ENCODE results near the gene CHRNA4. TPM values are rescaled to one million over a fixed set of nuclear protein-coding genes. Genes with fewer than 3 reads are reported as not detected.

Gene CHRNA4
- total RNA-seq, 1 donor, result not detected

DNA sequence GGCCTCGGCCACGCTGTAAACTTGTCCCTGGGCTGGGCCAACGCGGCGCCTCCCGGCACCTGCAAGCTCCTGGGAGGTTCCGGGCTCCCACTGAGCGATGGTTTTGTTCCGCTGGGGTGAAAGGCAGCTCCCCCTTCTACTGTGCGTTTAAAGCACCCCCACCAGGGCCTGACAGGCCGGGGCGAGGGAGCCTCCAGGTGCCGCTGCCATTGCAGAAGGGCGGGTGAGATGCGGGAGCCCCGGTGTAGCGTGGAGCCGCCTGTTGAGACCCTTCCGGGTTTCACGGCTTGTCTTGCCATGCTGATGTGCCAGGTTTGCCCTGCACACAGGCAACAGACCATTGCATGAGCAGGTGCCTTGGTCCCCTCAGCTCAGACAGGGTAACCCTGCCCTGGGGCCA is 65.3 kb downstream of the CHRNA4 start:
- TF ChIP-seq, protein P1, sequence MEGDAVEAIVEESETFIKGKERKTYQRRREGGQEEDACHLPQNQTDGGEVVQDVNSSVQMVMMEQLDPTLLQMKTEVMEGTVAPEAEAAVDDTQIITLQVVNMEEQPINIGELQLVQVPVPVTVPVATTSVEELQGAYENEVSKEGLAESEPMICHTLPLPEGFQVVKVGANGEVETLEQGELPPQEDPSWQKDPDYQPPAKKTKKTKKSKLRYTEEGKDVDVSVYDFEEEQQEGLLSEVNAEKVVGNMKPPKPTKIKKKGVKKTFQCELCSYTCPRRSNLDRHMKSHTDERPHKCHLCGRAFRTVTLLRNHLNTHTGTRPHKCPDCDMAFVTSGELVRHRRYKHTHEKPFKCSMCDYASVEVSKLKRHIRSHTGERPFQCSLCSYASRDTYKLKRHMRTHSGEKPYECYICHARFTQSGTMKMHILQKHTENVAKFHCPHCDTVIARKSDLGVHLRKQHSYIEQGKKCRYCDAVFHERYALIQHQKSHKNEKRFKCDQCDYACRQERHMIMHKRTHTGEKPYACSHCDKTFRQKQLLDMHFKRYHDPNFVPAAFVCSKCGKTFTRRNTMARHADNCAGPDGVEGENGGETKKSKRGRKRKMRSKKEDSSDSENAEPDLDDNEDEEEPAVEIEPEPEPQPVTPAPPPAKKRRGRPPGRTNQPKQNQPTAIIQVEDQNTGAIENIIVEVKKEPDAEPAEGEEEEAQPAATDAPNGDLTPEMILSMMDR (IDR thresholded peaks at IDR 0.05; ENCODE audit: insufficient read depth, low read length), result no peak
- H3K4me3 ChIP-seq (ENCODE audit: low read depth, low read length), result no peak overlapping the region
- no peak for DNase-seq (ENCODE audit: low read depth)

GRCh38 chr20:63295422-63295821 is 65.7 kb downstream of the CHRNA4 start:
- no peak overlapping the region for H3K4me3 ChIP-seq (ENCODE audit: low read depth, low read length)
- no peak for DNase-seq (ENCODE audit: low read depth)
- TF ChIP-seq, protein P1 (IDR thresholded peaks at IDR 0.05; ENCODE audit: insufficient read depth, low read length), result no peak

- TF ChIP-seq, protein P1 (IDR thresholded peaks at IDR 0.05; ENCODE audit: insufficient read depth, low read length), result no peak
- H3K4me3 ChIP-seq (ENCODE audit: low read depth, low read length), result no peak overlapping the region
- DNase-seq (ENCODE audit: low read depth), result no peak
Measured at GRCh38 chr20:63295018-63295417, 66.1 kb downstream of the CHRNA4 start.

DNA sequence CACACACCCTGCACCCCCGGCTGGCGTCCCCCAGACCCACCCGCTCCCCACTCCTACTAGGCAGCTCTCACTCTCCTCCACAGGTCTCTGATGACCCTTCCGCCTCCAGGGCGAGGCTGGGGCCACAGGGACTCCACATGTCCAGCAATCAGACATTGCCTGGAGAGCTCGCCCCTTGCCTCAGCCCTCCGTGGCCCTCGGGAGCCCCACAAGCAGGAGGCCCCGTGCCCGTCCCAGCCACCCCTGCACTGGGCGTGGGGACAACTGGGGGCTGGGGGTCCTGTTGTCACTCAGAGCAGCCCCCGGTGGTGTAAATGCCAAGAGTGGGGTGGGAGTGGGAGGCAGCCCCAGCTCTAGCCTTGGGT is 66.6 kb downstream of the CHRNA4 start:
- H3K4me3 ChIP-seq (ENCODE audit: low read depth, low read length), result no peak overlapping the region
- DNase-seq (ENCODE audit: low read depth), result no peak
- TF ChIP-seq, protein P1 (IDR thresholded peaks at IDR 0.05; ENCODE audit: insufficient read depth, low read length), result no peak

GRCh38 chr20:63293871-63294535 is 67.1 kb downstream of the CHRNA4 start:
- H3K4me3 ChIP-seq (ENCODE audit: low read depth, low read length), result no peak overlapping the region
- DNase-seq (ENCODE audit: low read depth), result no peak
- TF ChIP-seq, protein P1 (IDR thresholded peaks at IDR 0.05; ENCODE audit: insufficient read depth, low read length), result no peak

- TF ChIP-seq, protein P1 (IDR thresholded peaks at IDR 0.05; ENCODE audit: insufficient read depth, low read length), result no peak
Measured at GRCh38 chr20:63293456-63293855, 67.7 kb downstream of the CHRNA4 start.

More at GRCh38 chr20:63293456-63293855, 67.7 kb downstream of the CHRNA4 start:
- no peak for DNase-seq (ENCODE audit: low read depth)
- H3K4me3 ChIP-seq (ENCODE audit: low read depth, low read length), result no peak overlapping the region

Small RNA genes within 50 kb of the gene (small RNA-seq; reads per million reads assigned to genes)
- not detected for gene RNU6-994P

Other genes with a start within 250 kb of the CHRNA4 start
- 24.8 and 28.6 TPM in 2 replicates for gene YTHDF1, start 145.2 kb downstream of the CHRNA4 start, total RNA-seq (ENCODE audit: low replicate concordance)
- 0.09 and 0.25 TPM in 2 replicates for gene BIRC7, start 125.4 kb downstream of the CHRNA4 start, total RNA-seq (ENCODE audit: low replicate concordance)
- gene NKAIN4, start 106.9 kb downstream of the CHRNA4 start, total RNA-seq (ENCODE audit: low replicate concordance), result not detected in 2 replicates
- 45.5 and 58.3 TPM in 2 replicates for gene ARFGAP1, start 88.5 kb downstream of the CHRNA4 start, total RNA-seq (ENCODE audit: low replicate concordance)
- gene COL20A1, start 68.2 kb downstream of the CHRNA4 start, total RNA-seq (ENCODE audit: low replicate concordance), result not detected in 2 replicates
- not detected in 2 replicates for gene KCNQ2, start 111.3 kb upstream of the CHRNA4 start, total RNA-seq (ENCODE audit: low replicate concordance)
- gene EEF1A2, start 137.7 kb upstream of the CHRNA4 start, total RNA-seq (ENCODE audit: low replicate concordance), result 0.18 TPM in 1 of 2 replicates, not detected in the other
- gene PPDPF, start 159.4 kb upstream of the CHRNA4 start, total RNA-seq (ENCODE audit: low replicate concordance), result 35.3 and 97.0 TPM in 2 replicates
- not detected in 2 replicates for gene PTK6, start 176.0 kb upstream of the CHRNA4 start, total RNA-seq (ENCODE audit: low replicate concordance)
- gene SRMS, start 186.4 kb upstream of the CHRNA4 start, total RNA-seq (ENCODE audit: low replicate concordance), result not detected in 2 replicates
- 0.25 and 0.45 TPM in 2 replicates for gene FNDC11, start 192.8 kb upstream of the CHRNA4 start, total RNA-seq (ENCODE audit: low replicate concordance)
- gene HELZ2, start 212.9 kb upstream of the CHRNA4 start, total RNA-seq (ENCODE audit: low replicate concordance), result 20.9 and 27.0 TPM in 2 replicates